ENCODE results near the gene ARFIP2. TPM values are rescaled to one million over a fixed set of nuclear protein-coding genes. Genes with fewer than 3 reads are reported as not detected.

ARFIP2 gene
- total RNA-seq, 1 experiment from 2014 or later: 55.1 TPM

DNA sequence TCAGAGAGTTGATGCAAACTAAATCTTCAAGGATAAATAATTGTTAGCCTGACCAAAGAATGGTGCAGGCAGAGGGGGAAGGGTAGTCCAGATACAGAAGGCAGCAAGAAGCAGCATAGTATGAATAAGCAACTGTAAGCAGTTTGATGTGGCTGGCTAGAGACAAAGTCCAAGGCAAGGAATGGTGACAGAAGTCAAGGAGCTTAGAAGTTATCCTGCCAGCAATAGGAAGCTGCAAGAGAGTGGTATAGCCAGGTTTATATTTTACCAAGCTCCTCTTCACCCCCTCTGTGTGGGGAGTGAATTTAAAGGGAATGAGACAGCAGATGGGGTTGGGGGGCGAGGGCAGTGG, 22.1 kb downstream of the ARFIP2 start:
- no peak overlapping the region for H2BK15ac ChIP-seq (ENCODE audit: low read depth, low read length)
- no peak overlapping the region for H2BK12ac ChIP-seq (ENCODE audit: insufficient read length, low read depth, low read length)
- no peak overlapping the region for H2BK5ac ChIP-seq (ENCODE audit: insufficient read length, low read length)
- TF ChIP-seq, protein P1, sequence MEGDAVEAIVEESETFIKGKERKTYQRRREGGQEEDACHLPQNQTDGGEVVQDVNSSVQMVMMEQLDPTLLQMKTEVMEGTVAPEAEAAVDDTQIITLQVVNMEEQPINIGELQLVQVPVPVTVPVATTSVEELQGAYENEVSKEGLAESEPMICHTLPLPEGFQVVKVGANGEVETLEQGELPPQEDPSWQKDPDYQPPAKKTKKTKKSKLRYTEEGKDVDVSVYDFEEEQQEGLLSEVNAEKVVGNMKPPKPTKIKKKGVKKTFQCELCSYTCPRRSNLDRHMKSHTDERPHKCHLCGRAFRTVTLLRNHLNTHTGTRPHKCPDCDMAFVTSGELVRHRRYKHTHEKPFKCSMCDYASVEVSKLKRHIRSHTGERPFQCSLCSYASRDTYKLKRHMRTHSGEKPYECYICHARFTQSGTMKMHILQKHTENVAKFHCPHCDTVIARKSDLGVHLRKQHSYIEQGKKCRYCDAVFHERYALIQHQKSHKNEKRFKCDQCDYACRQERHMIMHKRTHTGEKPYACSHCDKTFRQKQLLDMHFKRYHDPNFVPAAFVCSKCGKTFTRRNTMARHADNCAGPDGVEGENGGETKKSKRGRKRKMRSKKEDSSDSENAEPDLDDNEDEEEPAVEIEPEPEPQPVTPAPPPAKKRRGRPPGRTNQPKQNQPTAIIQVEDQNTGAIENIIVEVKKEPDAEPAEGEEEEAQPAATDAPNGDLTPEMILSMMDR (conservative IDR thresholded peaks at IDR 0.05): no peak
- Mint-ChIP-seq H3K36me3 (ENCODE audit: insufficient read depth in 1 of 3, low read depth in 3 of 3) (peaks cover 0 to 29% (median 6%) of the 10 kb centered on the region in 3 experiments; a peak in 3 of 7 replicates), H3K4me3 (no peak overlapping the region), H3K4me1 (no peaks in the 10 kb centered on the region), H3K27me3 (ENCODE audit: low read depth) (no peaks in the 10 kb centered on the region), H3K9me3 (no peaks in the 10 kb centered on the region), H3K27ac (no peak overlapping the region)
- H3K23me2 ChIP-seq (ENCODE audit: insufficient read length, low read depth, low read length, poor library complexity, severe bottlenecking): no peaks in the 10 kb centered on the region
- H2BK20ac ChIP-seq (ENCODE audit: low read depth, low read length, poor library complexity, severe bottlenecking): no peak overlapping the region
- no peak overlapping the region for H3K56ac ChIP-seq (ENCODE audit: insufficient read length, low read depth, low read length)
- H3K79me2 ChIP-seq (ENCODE audit: insufficient read depth, low read length): no peaks in the 10 kb centered on the region
- no peak overlapping the region for H3K18ac ChIP-seq (ENCODE audit: insufficient read length, low read depth, low read length)
- H3K9me3 ChIP-seq (ENCODE audit: control insufficient read depth, low read depth, low read length): no peaks in the 10 kb centered on the region
- no peak overlapping the region for H4K8ac ChIP-seq (replicated peaks; ENCODE audit: insufficient read length, low read depth, low read length)
- H3K27me3 ChIP-seq (ENCODE audit: insufficient read depth, low read length): no peaks in the 10 kb centered on the region
- no peaks in the 10 kb centered on the region for H4K20me1 ChIP-seq (ENCODE audit: control insufficient read depth, insufficient read depth, insufficient read length)
- no peak overlapping the region for H2BK120ac ChIP-seq (ENCODE audit: low read depth, low read length, poor library complexity, severe bottlenecking)
- H3K23ac ChIP-seq (ENCODE audit: insufficient read length, low read depth, low read length): no peak overlapping the region
- no peak overlapping the region for H3K27ac ChIP-seq (ENCODE audit: insufficient read length, low read depth, low read length)
- H3K9ac ChIP-seq (ENCODE audit: extremely low read depth, insufficient read length, low read length): no peak overlapping the region
- no peaks in the 10 kb centered on the region for H3K79me1 ChIP-seq (ENCODE audit: insufficient read depth, low read depth, low read length, poor library complexity, severe bottlenecking)
- no peak overlapping the region for H3K14ac ChIP-seq (ENCODE audit: insufficient read depth, low read length)
- DNase-seq: no peak
- no peak overlapping the region for H3T11ph ChIP-seq (ENCODE audit: low read length)
- no peak overlapping the region for H3K4ac ChIP-seq (ENCODE audit: low read depth, low read length)
- H4K91ac ChIP-seq (ENCODE audit: insufficient read length, low read depth, low read length): no peak overlapping the region
- H2AFZ ChIP-seq (ENCODE audit: low read length): no peak overlapping the region
- no CpG with 5 or more reads among the region's 1 CpG for WGBS (ENCODE audit: extremely low coverage, insufficient read length, low lambda C conversion rate)
- H3K4me2 ChIP-seq (ENCODE audit: insufficient read depth, insufficient read length, low read length): no peak overlapping the region
- no peak overlapping the region for H4K5ac ChIP-seq (ENCODE audit: insufficient read length, low read depth, low read length)
- H2AK5ac ChIP-seq (ENCODE audit: insufficient read length, low read length): no peak overlapping the region
- no peaks in the 10 kb centered on the region for H3K4me1 ChIP-seq (ENCODE audit: insufficient read depth, low read length)

All from H9 (cell line).